ENCODE results near the gene CHRNA9.
A peak's percentile ranks its signal among the peaks of the same experiment; 100 is the strongest.

The CHRNA9 gene

DNA sequence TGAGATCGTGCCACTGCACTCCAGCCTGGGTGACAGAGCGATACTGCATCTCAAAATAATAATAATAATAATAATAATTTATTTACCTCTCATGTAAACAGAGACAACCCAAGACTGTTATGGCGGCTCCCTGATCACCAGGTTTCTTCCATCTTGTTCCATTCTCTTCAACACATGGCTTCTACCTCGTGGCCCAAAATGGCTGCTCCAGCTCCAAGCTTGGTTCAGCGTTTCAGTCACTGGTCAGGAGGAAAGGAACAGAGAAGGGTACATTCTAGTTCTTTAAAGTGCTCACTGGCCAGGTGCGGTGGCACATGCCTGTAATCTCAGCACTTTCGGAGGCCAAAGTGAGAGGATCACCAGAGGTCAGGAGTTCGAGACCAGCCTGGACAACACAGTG, 24.9 kb upstream of the CHRNA9 start:
- TF ChIP-seq, protein P1, sequence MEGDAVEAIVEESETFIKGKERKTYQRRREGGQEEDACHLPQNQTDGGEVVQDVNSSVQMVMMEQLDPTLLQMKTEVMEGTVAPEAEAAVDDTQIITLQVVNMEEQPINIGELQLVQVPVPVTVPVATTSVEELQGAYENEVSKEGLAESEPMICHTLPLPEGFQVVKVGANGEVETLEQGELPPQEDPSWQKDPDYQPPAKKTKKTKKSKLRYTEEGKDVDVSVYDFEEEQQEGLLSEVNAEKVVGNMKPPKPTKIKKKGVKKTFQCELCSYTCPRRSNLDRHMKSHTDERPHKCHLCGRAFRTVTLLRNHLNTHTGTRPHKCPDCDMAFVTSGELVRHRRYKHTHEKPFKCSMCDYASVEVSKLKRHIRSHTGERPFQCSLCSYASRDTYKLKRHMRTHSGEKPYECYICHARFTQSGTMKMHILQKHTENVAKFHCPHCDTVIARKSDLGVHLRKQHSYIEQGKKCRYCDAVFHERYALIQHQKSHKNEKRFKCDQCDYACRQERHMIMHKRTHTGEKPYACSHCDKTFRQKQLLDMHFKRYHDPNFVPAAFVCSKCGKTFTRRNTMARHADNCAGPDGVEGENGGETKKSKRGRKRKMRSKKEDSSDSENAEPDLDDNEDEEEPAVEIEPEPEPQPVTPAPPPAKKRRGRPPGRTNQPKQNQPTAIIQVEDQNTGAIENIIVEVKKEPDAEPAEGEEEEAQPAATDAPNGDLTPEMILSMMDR (IDR thresholded peaks at IDR 0.05; ENCODE audit: insufficient read depth, low read depth, low read length, missing control alignments) = no peak
- H3K4me3 ChIP-seq (ENCODE audit: low read length) = no peak overlapping the region
- no peak for DNase-seq (ENCODE audit: low read depth)

DNA sequence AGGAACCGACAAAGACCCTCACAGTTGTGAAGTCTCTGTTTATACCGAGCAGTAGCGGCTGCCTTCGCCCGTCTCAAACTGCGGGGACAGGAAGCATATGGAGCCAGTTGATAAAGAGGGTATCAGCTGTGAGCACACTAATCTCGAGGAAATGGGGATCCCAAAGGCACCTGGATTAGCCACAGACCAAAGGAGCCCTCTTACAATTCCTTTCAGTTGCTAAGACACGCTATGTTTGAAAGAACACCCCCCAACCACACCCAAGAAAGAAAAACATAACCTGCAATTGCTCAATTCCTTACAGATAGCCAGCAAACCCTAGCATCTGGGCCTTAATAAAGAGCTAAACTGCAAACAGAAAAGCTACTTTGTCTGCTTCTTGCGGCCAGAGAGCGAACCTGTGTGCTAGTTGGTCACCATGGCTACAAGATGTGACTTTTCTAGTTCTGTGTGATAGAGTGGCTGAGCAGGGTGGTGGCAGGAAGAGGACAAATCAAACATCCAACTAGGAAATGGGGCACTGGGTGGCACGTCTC, 23.3 kb upstream of the CHRNA9 start:
- H3K4me3 ChIP-seq (ENCODE audit: low read length) = no peak overlapping the region
- DNase-seq (ENCODE audit: low read depth) = no peak
- TF ChIP-seq, protein P1 (IDR thresholded peaks at IDR 0.05; ENCODE audit: insufficient read depth, low read depth, low read length, missing control alignments) = no peak

DNA sequence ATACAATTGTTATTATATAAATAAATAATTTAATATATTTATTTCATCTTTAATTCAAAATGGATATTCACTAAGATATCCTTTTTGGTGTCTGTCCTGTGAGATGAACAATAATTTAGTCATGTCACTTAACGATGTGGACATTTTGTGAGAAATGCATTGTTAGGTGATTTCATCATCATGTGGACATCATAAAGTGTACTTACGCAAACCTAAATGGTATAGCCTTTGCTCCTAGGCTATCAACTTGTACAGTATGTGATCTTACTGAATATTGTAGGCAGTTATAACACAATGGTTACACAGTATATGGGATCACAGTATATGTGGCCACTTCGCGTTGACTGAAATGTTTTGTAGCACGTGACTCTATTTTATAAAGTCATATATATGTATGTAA, 20.2 kb upstream of the CHRNA9 start:
- no peak overlapping the region for H3K4me3 ChIP-seq (ENCODE audit: low read length)

DNA sequence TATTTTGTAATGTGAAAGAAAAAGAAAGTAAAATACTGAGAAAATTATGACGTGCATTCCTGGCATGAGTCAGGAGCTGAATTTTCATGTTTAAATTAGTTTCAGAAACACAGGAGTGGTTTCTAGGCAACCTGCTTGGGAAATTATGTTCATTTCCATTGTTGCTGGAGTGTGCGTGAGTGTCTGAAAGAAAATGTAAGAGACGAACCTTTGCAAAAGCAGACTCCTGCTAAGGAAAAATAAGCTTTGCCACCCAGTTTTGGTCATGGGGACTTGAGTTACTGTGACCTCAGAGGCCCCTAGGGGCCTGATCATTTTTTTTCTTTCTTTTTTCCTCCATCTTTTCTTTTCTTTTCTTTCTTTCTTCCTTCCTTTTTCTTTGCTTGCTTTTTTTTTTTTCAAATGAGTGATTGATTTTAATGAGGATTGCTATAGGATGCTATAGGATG, 18.8 kb upstream of the CHRNA9 start:
- peak; percentile 90 for DNase-seq (ENCODE audit: low read depth)
- TF ChIP-seq, protein P1 (IDR thresholded peaks at IDR 0.05; ENCODE audit: insufficient read depth, low read depth, low read length, missing control alignments) = no peak
- H3K4me3 ChIP-seq (ENCODE audit: low read length) = peak overlapping the region; percentile 2

More for the DNA sequence above, 20.2 kb upstream of the CHRNA9 start:
- TF ChIP-seq, protein P1 (IDR thresholded peaks at IDR 0.05; ENCODE audit: insufficient read depth, low read depth, low read length, missing control alignments) = no peak
- DNase-seq (ENCODE audit: low read depth) = peak; percentile 54

DNA sequence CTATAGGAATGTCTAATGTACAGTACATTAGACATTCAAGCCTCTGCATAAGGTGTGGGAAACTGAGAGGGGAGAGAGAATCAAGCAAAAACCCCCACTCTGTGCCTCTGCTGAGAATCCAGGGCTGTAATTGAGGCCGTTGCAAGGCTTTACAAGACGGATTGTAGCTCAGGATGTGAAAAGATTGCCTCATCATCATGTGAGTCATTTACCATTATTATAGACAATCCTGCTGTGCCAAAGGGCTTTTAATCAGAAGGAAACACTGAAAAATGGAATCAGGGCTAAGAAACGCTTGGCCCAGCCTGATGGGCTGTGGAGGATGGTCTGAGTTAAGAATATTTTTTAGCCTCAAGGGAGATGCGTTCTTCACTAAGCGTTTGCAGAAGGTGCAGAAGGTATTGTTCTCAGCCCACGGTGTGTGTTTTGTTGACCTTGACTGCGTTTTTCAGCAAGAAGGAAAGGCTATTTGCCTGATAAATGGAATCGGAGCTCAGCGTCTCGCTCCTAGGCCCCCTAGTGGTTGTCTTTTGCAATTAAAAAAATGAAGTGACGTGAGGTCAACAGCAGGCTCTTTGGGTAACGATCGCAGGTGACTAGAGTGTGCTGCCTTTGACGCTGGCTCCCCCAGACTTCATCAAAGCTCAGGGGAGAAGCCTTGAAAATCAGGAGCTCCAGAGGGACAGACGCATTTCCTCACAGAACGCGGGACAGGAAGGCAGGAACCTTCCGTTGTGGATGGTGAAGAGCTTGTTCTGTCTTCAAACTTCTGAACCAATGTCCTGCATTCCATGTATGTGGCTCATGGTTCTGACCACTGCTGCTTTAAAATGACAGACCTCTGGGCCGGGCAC, 18.1 kb upstream of the CHRNA9 start:
- TF ChIP-seq, protein P1 (IDR thresholded peaks at IDR 0.05; ENCODE audit: insufficient read depth, low read depth, low read length, missing control alignments) = peak; percentile 81
- DNase-seq (ENCODE audit: low read depth) = peak; percentile 90
- H3K4me3 ChIP-seq (ENCODE audit: low read length) = peak overlapping the region; percentile 39

DNA sequence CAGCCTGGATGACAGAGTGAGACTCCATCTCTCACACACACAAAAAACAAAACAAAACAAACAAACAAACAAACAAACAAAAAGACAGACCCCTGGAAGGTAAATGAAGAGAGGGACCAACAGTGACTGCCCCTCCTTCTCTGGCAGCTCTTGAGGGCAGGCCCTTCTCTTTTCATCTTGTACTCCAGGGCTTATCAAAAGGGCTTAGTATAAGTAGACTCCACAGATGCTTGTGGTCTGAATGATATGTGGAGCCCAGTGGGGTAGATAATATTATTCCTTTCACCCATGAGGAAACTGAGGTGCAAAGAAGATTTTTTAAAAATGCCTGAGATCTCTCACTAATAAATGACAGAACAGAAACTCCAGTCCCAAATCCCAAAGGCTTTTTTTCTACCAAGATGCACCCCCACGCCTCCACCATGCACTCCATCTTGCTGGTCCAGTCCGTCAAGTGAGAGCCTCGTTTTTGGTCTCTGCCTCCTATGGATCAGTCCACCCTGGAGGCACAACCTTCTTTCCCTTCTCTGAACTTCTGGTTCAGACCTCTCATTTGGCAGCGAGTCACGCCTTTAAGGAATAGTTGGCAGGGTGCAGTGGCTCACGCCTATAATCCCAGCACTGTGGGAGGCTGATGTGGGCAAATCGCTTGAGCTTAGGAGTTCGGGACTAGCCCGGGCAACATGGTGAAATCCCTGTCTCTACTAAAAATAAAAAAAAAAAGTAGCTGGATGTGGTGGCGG, 17.0 kb upstream of the CHRNA9 start:
- TF ChIP-seq, protein P1 (IDR thresholded peaks at IDR 0.05; ENCODE audit: insufficient read depth, low read depth, low read length, missing control alignments) = no peak
- DNase-seq (ENCODE audit: low read depth) = peak; percentile 61
- no peak overlapping the region for H3K4me3 ChIP-seq (ENCODE audit: low read length)
